Mesenchymal stem cell (in vitro differentiated cells and primary cell): ENCODE results near the gene VAMP8.
A peak's percentile ranks its signal among the peaks of the same experiment; 100 is the strongest.

Experiments
- DNase-seq: peaks from one replicate; pipeline ENCODE4 v3.0.0-alpha.2; 2013
- H2AFZ ChIP-seq: one replicate; pipeline ENCODE4 v1.6.1; 2013; ENCODE audit warnings: low read depth, mild to moderate bottlenecking, control low read depth, inconsistent platforms, low read length, moderate library complexity
- H2AK5ac ChIP-seq: 2 replicates; pipeline ENCODE4 v1.6.1; 2013; ENCODE audit warnings: low read length, moderate library complexity, mild to moderate bottlenecking, inconsistent platforms; ENCODE audit not compliant: severe bottlenecking
- H2BK120ac ChIP-seq: one replicate; pipeline ENCODE4 v1.6.1; 2013; ENCODE audit warnings: low read depth, mild to moderate bottlenecking, inconsistent platforms, low read length, moderate library complexity
- H2BK12ac ChIP-seq, 2 experiments: one replicate each; pipeline ENCODE4 v1.6.1; 2013; ENCODE audit warnings: inconsistent platforms in 2 of 2, low read length in 2 of 2, mild to moderate bottlenecking in 2 of 2, moderate library complexity in 2 of 2, control low read depth in 1 of 2
- H2BK15ac ChIP-seq: one replicate; pipeline ENCODE4 v1.6.1; 2013; ENCODE audit warnings: mild to moderate bottlenecking, low read depth, inconsistent platforms; ENCODE audit not compliant: poor library complexity, severe bottlenecking
- H2BK5ac ChIP-seq: 2 replicates; pipeline ENCODE4 v1.6.1; 2013; ENCODE audit warnings: low read depth, mild to moderate bottlenecking, low read length, control low read depth, inconsistent platforms; ENCODE audit not compliant: poor library complexity, severe bottlenecking
- H3K14ac ChIP-seq, 2 experiments: one replicate each; pipeline ENCODE4 v1.6.1; 2013; ENCODE audit warnings: inconsistent platforms in 2 of 2, low read length in 2 of 2, control low read depth in 1 of 2, mild to moderate bottlenecking in 1 of 2, moderate library complexity in 1 of 2
- H3K18ac ChIP-seq, 2 experiments: one replicate each; pipeline ENCODE4 v1.6.1; 2013; ENCODE audit warnings: inconsistent platforms in 2 of 2, low read length in 2 of 2, control low read depth in 1 of 2, low read depth in 1 of 2, mild to moderate bottlenecking in 1 of 2
- H3K23ac ChIP-seq, 2 experiments: one replicate each; pipeline ENCODE4 v1.6.1; 2013; ENCODE audit warnings: inconsistent platforms in 2 of 2, low read length in 2 of 2, mild to moderate bottlenecking in 2 of 2, moderate library complexity in 2 of 2, control low read depth in 1 of 2
- H3K27ac ChIP-seq: 2 replicates; pipeline ENCODE4 v1.5.1; 2013; ENCODE audit warnings: mild to moderate bottlenecking, moderate library complexity, low read length, control low read depth, inconsistent platforms; ENCODE audit not compliant: poor library complexity, severe bottlenecking
- H3K27me3 ChIP-seq, 2 experiments: 2 replicates each; pipeline versions ENCODE4 v1.6.1 to v1.7.0; 2013; ENCODE audit warnings: low read length in 2 of 2, mild to moderate bottlenecking in 2 of 2, moderate library complexity in 2 of 2, control low read depth in 1 of 2, inconsistent platforms in 1 of 2; ENCODE audit not compliant: control insufficient read depth in 1 of 2, insufficient read depth in 1 of 2
- H3K36me3 ChIP-seq, 2 experiments: 2 replicates each; pipeline versions ENCODE4 v1.6.1 to v1.7.0; 2013; ENCODE audit warnings: low read length in 2 of 2, control low read depth in 1 of 2, inconsistent platforms in 1 of 2, low read depth in 1 of 2, mild to moderate bottlenecking in 1 of 2; ENCODE audit not compliant: insufficient read depth in 2 of 2, control insufficient read depth in 1 of 2
- H3K4ac ChIP-seq, 2 experiments: one replicate each; pipeline ENCODE4 v1.6.1; 2013; ENCODE audit warnings: inconsistent platforms in 2 of 2, low read length in 2 of 2, mild to moderate bottlenecking in 2 of 2, moderate library complexity in 2 of 2, control low read depth in 1 of 2, low read depth in 1 of 2
- H3K4me1 ChIP-seq: 2 replicates; pipeline ENCODE4 v1.6.1; 2013; ENCODE audit warnings: low read depth, low read length, control low read depth; ENCODE audit not compliant: control insufficient read depth, insufficient read depth
- H3K4me2 ChIP-seq: 2 replicates; pipeline ENCODE4 v1.6.1; 2013; ENCODE audit warnings: low read length, mild to moderate bottlenecking, inconsistent platforms; ENCODE audit not compliant: poor library complexity, severe bottlenecking
- H3K4me3 ChIP-seq, 2 experiments: 2 replicates each; pipeline versions ENCODE4 v1.5.1 to v1.7.0; 2013; ENCODE audit warnings: low read length in 2 of 2, mild to moderate bottlenecking in 2 of 2, control low read depth in 1 of 2, low read depth in 1 of 2; ENCODE audit not compliant: insufficient read depth in 1 of 2
- H3K79me1 ChIP-seq: replicated peaks from 2 replicates; pipeline ENCODE4 v1.6.1; 2013; ENCODE audit warnings: mild to moderate bottlenecking, control low read depth, low read length, inconsistent platforms; ENCODE audit not compliant: poor library complexity, severe bottlenecking
- H3K9ac ChIP-seq: 2 replicates; pipeline ENCODE4 v1.7.0; 2013; ENCODE audit warnings: mild to moderate bottlenecking, low read length, moderate library complexity
- H3K9me3 ChIP-seq: 2 replicates; pipeline ENCODE4 v1.7.0; 2013; ENCODE audit warnings: mild to moderate bottlenecking, low read length; ENCODE audit not compliant: control insufficient read depth
- H4K8ac ChIP-seq: one replicate; pipeline ENCODE4 v1.6.1; 2013; ENCODE audit warnings: inconsistent platforms, mild to moderate bottlenecking, low read length, moderate library complexity
- H4K91ac ChIP-seq: one replicate; pipeline ENCODE4 v1.6.1; 2013; ENCODE audit warnings: mild to moderate bottlenecking, low read length, inconsistent platforms
- WGBS: methylation state at CpG from one replicate; pipeline ENCODE4 v1.1.7; 2013; ENCODE audit warnings: mixed read lengths; 5-methylcytosine and 5-hydroxymethylcytosine counted together

Gene VAMP8

DNA sequence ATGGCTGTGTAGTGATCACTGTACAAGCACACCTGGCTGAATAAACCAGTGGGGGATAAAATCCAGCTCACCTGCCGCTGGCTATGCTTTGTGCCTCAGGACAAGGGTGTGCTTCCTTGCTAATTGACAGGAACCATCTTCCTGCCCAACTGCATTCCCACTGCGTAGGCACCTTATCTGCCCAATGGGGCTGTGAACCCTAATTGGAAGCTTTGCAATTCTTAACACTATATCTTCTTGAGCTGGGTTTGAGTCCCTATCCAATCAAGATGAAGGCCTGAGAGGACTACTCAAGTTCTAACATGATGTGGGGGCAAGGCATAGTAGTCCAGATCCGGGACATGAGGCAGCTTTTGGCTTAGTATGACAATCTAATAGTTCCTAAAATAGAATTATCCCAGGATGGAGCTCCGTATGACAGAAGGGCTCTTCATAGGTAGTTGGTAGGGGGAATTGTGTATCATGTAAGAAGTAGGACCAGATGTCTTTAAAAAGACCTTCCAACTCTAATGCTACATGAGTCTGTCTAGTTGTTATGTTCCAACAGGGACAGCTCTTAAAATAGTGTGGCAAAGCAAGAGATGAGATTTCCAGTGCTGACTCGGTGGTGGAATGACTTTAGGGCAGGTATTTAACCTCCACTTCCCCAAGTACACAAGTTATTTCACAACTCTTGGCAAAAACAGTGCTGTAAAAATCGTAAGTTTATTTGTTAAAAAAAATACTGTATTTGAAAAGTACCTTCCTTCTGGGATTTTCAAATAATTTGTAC is 27.4 kb downstream of the VAMP8 start:
- no peak overlapping the region for H3K4me2 ChIP-seq
- WGBS, result 100% methylated on average over 4 of the region's 6 CpGs
- no peak overlapping the region for H3K4ac ChIP-seq
- H4K8ac ChIP-seq, result no peak overlapping the region
- H3K23ac ChIP-seq, result no peak overlapping the region
- no peak overlapping the region for H3K14ac ChIP-seq
- no peak overlapping the region for H2BK120ac ChIP-seq
- H3K4me1 ChIP-seq, result peaks cover 27% of the 10 kb centered on the region
- H3K9me3 ChIP-seq, result no peaks in the 10 kb centered on the region
- H3K4me3 ChIP-seq, result peak overlapping the region in 1 of 2 experiments; percentile 10
- H3K27ac ChIP-seq, result no peak overlapping the region
- H3K27me3 ChIP-seq, result no peaks in the 10 kb centered on the region
- no peak overlapping the region for H2AFZ ChIP-seq
- no peak overlapping the region for H2BK15ac ChIP-seq
- H3K36me3 ChIP-seq, result peaks cover 27 to 49% of the 10 kb centered on the region in 2 experiments
- no peak overlapping the region for H4K91ac ChIP-seq
- H2BK5ac ChIP-seq, result no peak overlapping the region
- H3K18ac ChIP-seq, result no peak overlapping the region
- H3K9ac ChIP-seq, result peak overlapping the region; percentile 2
- DNase-seq, result no peak
- peak overlapping the region; percentile 55 for H2AK5ac ChIP-seq
- H3K79me1 ChIP-seq, result peaks cover 22% of the 10 kb centered on the region
- no peak overlapping the region for H2BK12ac ChIP-seq

DNA sequence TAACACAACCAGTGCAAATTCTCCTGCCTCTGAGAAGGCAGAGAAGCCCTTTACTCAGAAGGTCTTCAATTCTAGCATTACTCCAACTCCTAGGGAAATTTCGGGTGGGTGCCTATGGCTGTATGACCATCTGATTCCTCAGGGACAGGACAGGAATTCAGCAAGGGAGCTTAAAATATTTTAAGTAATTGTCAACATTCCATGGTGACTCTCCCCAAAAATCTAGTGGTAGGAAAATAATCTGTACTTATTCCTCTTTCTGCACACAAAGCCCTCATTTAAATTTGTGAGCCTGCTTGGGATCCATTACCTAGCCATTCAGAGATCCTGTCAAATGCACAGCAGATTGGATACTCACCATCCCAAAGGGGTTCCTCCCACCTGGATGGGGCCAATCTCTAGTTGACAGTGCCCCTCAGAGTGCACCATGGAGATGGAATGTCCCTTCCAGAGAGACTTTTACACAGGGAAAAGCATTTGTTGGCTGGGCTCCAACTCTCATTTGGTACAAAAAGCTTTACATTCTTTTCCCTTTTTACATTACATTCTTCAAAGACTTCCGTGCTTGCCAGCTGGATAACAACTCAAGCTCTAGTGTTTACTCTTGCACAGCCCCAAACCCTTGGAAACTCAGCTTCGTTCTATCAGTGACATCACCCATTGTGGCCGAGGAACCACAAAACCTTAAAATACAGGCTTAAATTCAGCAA is 28.2 kb downstream of the VAMP8 start:
- H4K91ac ChIP-seq, result no peak overlapping the region
- no peak overlapping the region for H2AFZ ChIP-seq
- peak overlapping the region; percentile 2 for H3K9ac ChIP-seq
- peaks cover 22% of the 10 kb centered on the region for H3K79me1 ChIP-seq
- H2BK5ac ChIP-seq, result no peak overlapping the region
- H3K4ac ChIP-seq, result no peak overlapping the region
- peak overlapping the region; percentile 76 for H3K27ac ChIP-seq
- DNase-seq, result peak; percentile 84
- no peak overlapping the region for H3K18ac ChIP-seq
- peaks cover 30% of the 10 kb centered on the region for H3K4me1 ChIP-seq
- H3K27me3 ChIP-seq, result no peaks in the 10 kb centered on the region
- H2AK5ac ChIP-seq, result peak overlapping the region; percentile 33
- no peaks in the 10 kb centered on the region for H3K9me3 ChIP-seq
- H2BK12ac ChIP-seq, result no peak overlapping the region
- peak overlapping the region in 1 of 2 experiments; percentile 2 for H3K4me3 ChIP-seq
- 16% methylated on average over 4 of the region's 4 CpGs for WGBS
- no peak overlapping the region for H3K4me2 ChIP-seq
- H3K36me3 ChIP-seq, result peaks cover 23 to 45% of the 10 kb centered on the region in 2 experiments
- H2BK120ac ChIP-seq, result no peak overlapping the region
- H3K23ac ChIP-seq, result no peak overlapping the region
- no peak overlapping the region for H3K14ac ChIP-seq
- H4K8ac ChIP-seq, result no peak overlapping the region
- no peak overlapping the region for H2BK15ac ChIP-seq

DNA sequence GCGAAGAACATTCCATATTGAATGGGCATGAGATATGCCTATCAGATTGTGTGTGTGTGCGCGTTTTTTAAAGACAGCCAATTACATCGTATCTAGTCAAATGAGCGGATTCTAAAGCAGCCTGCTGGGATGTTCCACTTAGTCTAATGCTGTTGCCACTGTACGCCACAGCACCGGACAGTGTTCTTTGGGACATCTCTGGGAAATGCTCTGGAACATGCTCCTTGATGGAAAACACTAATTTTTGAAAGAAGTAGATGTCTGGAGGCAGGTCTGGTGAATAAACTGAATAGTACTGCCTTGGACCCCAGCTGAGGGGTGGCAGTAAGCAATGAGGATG is 28.7 kb downstream of the VAMP8 start:
- Histone ChIP-seq H4K8ac (no peak overlapping the region), H3K79me1 (peaks cover 21% of the 10 kb centered on the region), H4K91ac (no peak overlapping the region), H2AFZ (no peak overlapping the region), H2BK12ac (peak overlapping the region in 1 of 2 experiments; percentile 37), H3K18ac (peak overlapping the region in 1 of 2 experiments; percentile 16), H3K4ac (peak overlapping the region in 1 of 2 experiments; percentile 5), H3K4me1 (peaks cover 29% of the 10 kb centered on the region), H2BK120ac (no peak overlapping the region), H3K9me3 (no peaks in the 10 kb centered on the region), H3K27me3 (no peaks in the 10 kb centered on the region), H2AK5ac (peak overlapping the region; percentile 17), H3K9ac (peak overlapping the region; percentile 7), H3K4me3 (no peak overlapping the region), H2BK5ac (no peak overlapping the region), H3K23ac (no peak overlapping the region), H3K36me3 (peaks cover 19 to 42% of the 10 kb centered on the region in 2 experiments), H3K14ac (no peak overlapping the region), H3K4me2 (no peak overlapping the region), H3K27ac (peak overlapping the region; percentile 76), H2BK15ac (no peak overlapping the region)
- DNase-seq, result no peak
- 86% methylated on average over 7 of the region's 7 CpGs for WGBS
